HG03354 (cell line): ENCODE measurements around the gene ABI1.
"Not testable (repeated sequence)": the region's sequence is repeated elsewhere in the genome, so short reads cannot be mapped to it uniquely, and the experiment has no call there.

Experiments
- ATAC-seq: cut with Tn5 transposase; IDR thresholded peaks from one replicate; pipeline ENCODE4 v1.9.1; 2021; ENCODE audit warnings: mild to moderate bottlenecking; ENCODE audit not compliant: unreplicated experiment, poor library complexity, severe bottlenecking

Gene ABI1

GRCh38 chr10:26807532-26807931, 53.2 kb downstream of the ABI1 start:
- no peak for ATAC-seq

GRCh38 chr10:26806557-26806956, 54.2 kb downstream of the ABI1 start:
- ATAC-seq, result no peak

- no peak for ATAC-seq
These were observed 55.1 kb downstream of the ABI1 start for GRCh38 chr10:26805567-26806245.

DNA sequence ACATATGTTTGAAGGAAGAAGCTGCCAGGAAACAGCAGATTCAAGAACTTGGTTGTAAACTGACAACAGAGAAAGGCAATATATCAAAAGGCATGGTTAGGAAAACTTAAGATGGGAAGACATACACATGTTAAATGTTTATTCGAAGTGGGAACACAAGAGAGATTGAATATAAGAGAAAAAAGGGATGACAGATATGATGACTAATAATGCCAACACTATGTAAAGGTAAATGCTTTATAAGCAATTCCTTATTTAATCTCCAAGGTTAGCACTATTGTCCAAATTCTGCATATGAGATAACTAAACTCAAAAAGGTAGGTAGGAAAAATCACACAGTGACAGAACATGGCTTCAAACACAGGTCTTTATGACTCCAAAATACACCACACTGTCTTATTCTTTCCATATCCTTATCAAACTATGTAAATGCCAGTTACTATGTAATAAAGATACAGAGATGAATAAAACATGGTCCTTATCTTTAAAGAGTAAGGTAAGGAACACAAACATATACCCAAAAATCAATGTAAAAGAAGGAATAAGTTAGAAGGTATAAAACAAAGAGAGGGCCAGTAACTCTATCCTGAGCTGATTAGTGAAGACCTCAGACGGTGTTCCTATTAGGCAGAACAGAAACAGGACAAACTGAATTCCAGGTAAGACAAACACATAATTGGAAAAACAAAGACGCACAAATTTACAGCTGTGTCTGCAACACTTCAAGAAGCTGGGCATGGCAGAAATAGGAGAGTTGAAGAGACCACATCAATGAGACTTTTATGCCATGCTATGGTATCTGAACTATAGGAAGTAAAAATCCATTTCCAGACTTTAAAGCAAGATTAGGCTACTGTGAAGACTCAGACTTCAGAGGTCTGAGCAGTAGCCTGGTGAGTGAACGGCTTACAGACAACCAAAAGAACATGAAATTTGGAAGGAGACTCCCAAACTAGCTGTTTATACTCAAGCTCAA, 56.1 kb downstream of the ABI1 start:
- no peak for ATAC-seq

DNA sequence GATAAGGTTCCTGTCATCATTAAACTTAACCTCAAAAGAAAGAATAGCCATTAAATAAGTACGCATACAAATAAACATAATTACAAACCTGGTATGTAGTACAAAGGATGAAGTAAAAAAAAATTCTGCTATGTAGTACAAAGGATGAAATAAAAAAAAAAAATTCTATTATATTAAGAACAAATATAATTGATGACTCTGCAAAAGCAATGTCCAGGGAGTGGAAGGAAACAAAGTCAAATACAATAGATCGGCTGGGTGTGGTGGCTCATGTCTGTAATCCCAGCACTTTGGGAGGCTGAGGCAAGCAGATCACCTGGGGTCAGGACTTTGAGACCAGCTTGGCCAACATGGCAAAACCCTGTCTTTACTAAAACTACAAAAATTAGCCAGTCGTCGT, 56.9 kb downstream of the ABI1 start:
- no peak for ATAC-seq

DNA sequence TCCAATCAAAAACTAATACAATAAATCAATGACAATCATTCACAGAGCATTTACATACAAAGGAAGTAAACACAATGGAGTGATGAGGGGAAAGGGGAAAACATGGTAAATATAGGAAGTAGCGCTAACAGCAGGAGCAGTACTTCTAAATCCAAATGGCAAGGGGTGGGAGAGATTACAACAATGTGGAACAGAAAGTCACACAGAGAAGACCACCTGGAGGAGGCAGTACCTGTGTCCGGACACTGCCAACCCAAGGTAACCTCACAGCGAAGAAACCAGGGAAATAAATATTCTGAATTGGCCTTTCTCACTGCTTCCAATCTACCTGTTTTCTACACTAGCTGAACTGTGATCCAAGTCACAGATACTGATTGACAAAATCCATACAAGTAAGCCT, 58.2 kb downstream of the ABI1 start:
- no peak for ATAC-seq

- ATAC-seq, result no peak
These were observed 58.9 kb downstream of the ABI1 start for GRCh38 chr10:26801831-26802230.

GRCh38 chr10:26801274-26801673, 59.5 kb downstream of the ABI1 start:
- ATAC-seq, result no peak

GRCh38 chr10:26800468-26800867, 60.3 kb downstream of the ABI1 start:
- ATAC-seq, result no peak

GRCh38 chr10:26799342-26799741, 61.4 kb downstream of the ABI1 start:
- peak; percentile 60 for ATAC-seq

- ATAC-seq, result no peak
These were observed 62.5 kb downstream of the ABI1 start for GRCh38 chr10:26798298-26798697.

DNA sequence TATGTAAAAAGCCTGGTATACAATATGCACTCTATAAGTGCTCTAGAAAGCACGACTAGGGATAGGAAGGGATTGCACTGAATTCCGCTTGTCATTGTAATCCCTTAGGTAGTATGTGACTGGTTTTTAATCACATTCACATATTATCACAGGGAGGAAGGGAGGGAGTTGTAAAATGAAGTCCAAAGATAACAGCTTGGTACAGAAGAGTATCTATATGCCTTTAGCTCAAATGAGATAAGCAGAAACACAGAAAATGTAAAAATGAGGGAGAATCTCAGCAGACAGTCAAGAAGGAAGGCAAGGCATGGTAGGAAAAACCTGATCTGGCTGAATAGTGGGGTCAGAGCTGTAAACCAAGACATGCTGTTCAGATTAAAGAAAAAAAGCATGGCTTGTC, 63.4 kb downstream of the ABI1 start:
- no peak for ATAC-seq

GRCh38 chr10:26792758-26793495, 67.8 kb downstream of the ABI1 start:
- ATAC-seq, result no peak

DNA sequence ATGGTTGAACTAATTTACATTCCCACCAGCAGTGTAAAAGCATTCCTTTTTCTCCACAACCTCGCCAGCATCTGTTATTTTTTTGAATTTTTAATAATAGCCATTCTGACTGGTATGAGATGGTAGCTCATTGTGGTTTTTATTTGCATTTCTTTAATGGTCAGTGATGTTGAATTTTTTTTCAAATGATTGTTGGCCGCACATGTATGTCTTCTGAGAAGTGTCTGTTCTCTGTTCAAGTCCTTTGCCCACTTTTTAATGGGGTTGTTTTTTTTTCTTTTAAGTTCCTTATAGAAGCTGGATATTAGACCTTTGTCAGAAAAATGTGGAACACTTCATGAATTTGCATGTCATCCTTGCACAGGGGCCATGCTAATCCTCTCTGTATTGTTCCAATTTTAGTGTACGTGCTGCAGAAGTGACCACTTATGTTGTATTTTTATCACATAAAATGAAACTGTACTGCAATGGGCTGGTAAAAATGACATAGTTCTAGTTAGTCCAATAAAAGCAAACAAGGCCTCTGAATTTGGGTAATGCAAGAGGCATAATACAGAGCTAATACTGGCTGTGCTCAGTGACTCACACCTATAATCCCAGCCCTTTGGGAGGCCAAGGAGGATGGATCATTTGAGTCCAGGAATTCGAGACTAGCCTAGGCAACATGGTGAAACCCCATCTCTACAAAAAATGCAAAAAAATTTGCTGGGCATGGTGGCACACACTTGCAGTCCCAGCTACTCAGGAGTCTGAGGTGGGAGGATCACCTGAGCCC, 70.3 kb downstream of the ABI1 start:
- ATAC-seq, result no peak

GRCh38 chr10:26789779-26790178, 71.0 kb downstream of the ABI1 start:
- ATAC-seq, result not testable (repeated sequence)

DNA sequence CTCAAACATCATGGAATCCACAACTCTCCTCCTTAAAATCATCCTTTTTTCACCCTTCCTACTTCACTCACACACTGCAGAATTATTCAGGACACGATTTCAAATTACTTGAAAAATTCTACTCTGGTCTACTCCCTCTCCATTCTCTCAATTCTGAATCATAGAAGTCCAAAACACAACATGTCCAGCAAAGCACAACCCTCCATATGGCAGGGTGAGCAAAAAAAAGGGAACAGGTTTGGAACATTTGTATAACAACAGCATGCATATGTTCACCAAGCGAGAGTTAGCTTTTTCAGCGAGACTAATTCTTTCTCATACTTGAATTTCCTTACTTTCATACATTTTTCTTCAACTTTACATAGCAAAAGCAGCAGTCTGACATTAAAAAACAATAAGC, 73.4 kb downstream of the ABI1 start:
- no peak for ATAC-seq

GRCh38 chr10:26781797-26782196, 79.0 kb downstream of the ABI1 start:
- ATAC-seq, result peak; percentile 5

DNA sequence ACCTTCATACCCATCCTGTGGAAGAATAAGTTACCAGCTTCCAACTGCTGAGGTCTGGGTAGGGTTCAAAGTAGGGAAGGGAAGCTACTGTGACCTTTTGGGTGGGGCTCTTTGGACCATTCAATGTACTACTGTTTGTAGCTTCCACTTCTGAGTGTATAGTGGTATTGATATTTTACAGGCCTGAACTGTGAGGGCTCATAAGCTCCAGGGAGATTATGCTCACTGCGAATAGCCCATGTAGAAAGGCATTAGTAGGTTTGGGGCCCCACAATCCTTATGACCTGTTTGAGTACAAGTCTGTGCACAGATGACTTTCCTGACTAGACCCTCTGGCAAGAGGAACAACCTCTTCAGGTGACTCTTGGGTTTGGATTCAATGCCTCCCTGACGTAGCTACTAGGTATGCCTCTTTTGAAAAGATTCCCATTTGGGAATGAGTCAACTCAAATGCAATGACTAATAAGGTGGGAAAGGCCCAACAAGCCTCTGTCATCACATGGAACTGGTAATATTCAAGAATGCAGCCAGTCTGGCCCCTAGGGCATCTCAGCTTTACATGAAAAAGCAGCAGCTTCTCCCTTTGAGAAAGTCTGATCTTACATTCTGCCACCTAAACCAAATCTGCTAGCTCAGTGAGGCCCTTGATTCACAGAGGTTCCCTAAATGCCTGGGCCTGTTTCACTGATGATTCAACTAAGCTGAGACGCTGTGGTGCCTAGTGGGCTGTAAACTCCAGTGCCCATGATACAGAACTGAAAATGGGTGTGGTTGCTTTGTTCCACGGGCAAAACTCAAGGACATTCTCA, 79.8 kb downstream of the ABI1 start:
- ATAC-seq, result peak; percentile 65
